HG02678 (cell line): ENCODE results near the gene RRAS2.
A peak's percentile ranks its signal among the peaks of the same experiment; 100 is the strongest.
"Not testable (repeated sequence)": the region's sequence is repeated elsewhere in the genome, so short reads cannot be mapped to it uniquely, and the experiment has no call there.

Source experiments
- ATAC-seq: cut with Tn5 transposase; IDR thresholded peaks from one replicate; pipeline ENCODE4 v1.9.1; 2021; ENCODE audit warnings: mild to moderate bottlenecking, moderate library complexity; ENCODE audit not compliant: unreplicated experiment

Gene RRAS2

DNA sequence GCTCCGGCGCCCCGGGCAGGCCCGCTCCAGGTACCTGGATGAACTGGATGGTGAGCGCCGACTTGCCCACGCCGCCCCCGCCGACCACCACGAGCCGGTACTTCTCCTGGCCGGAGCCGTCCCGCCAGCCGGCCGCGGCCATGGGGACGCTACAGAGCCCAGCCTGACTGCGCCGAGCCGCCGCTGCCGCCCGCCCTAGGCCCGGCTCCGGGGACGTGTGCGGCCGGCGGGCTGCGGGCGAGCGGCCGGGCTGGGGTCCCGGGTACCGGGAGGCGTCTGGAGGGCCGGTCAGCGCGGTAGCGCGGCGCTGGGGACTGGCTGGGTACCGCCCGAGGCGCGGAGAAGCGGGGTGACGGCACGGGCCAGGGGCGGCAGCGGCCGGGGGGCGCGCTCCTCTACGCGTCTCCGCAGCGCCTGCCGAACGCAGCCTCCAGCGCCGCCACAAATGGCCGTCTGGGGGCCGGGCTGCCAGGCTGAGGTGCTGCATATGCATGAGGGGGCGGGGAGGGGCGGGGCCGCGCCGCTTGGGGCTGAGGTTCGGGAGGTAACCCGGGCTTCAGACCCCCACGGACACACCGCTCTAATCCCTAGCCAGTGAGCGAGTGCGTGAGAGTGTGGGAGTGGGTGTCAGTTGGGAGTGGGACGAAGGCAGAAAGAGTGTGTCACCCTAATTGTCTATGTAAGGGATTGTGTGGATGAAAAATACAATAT, at the start of gene RRAS2:
RRAS2 (minus strand) TSS at position 455 of the 711 bp plus-strand sequence; CDS start at position 142, 313 bp downstream.
- peak; percentile 89 for ATAC-seq

DNA sequence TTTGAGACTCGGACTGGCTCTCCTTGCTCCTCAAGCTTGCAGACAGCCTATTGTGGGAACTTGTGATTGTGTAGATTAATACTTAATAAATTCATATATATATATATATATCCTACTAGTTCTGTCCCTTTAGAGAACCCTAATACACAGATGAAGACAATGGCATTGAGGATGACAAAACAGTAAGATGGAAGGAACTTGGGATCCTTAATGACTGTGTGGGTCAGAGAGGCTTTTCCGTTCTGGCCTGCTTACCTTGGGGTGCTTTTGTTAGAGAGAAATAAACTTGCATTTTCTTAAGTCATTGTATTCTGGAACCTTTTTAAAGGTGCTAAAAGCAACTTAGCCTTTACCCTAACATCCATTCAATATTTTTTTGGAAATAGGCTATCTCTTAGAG, 49.6 kb upstream of the RRAS2 start:
- no peak for ATAC-seq

DNA sequence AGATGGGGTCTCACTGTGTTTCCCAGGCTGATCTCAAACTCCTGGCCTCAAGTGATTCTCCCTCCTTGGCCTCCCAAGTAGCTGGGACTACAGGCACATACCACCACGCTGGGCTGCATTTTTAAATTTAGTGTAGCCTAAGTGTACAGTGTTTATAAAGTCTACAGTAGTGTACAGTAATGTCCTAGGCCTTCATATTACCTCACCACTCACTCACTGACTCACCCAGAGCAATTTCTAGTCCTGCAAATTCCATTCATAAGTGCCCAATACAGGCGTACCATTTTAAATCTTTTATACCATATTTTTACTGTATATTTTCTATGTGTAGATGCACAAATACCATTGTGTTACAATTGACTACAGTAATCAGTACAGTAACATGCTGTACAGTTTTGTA, 47.1 kb upstream of the RRAS2 start:
- not testable (repeated sequence) for ATAC-seq

DNA sequence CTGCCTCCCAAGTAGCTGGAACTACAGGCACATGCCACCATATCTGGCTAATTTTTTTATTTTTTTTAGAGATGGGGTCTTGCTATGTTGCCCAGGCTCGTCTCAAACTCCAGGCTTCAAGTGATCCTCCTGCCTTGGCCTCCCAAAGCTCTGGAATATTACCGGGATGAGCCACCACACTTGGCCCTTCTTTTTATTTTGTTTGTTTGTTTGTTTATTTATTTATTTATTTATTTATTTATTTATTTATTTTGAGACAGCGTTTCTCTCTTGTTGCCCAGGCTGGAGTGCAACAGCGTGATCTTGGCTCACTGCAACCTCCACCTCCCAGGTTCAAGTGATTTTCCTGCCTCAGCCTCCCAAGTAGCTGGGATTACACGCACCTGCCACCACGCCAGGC, 44.5 kb upstream of the RRAS2 start:
- ATAC-seq, result not testable (repeated sequence)

DNA sequence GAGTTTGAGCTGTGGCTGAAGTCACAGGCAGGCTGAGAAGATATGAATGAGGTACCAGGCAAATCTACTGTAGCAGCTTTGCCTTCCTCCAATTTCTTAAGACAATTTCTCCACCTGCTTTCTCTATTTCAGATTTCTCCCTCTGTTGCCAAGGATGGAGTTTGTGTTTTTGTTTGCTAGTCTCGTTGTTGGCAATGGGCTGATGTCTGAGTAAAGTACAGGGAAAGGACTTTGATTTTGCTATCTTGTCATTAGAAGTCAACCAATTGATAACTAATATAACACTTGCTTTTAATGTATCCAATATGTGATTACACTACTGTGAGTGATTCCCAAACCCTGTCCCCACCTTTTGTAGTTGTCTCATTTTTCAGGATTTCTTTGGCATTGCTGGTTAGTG, 40.1 kb upstream of the RRAS2 start:
- no peak for ATAC-seq

DNA sequence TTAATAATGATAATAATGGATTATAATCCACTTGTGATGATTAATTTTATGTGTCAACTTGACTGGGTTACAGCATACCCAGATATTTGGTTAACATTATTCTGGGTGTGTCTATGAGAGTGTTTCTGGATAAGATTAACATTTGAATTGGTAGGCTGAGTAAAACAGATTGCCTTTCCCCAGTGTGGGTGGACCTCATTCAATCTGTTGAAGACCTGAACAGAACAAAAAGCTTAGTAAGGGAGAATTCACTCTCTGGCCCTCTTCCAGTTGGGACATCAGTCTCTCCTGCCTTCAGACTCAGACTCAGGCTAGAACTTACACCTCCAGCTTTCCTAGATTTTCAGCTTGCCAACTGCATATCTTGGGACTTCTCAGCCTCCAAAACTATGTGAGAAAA, 37.3 kb upstream of the RRAS2 start:
- ATAC-seq, result no peak

DNA sequence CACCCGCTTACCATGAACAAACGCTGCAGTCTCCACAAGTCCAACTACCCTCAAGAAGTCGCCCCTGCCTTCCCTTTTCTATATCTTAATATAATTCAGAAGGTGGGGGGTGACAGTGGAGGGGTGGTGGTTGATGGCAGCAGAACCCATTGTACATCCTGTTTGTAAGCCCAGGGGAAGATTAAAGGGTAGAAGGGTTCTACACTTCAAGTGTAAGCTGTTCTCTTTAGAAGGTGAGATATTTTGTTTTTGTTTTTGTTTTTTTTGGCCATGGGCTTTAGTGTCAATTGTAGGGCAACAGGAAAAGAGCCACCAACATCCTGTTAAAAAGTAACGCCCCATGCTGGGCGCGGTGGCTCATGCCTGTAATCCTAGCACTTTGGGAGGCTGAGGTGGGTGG, 34.9 kb upstream of the RRAS2 start:
- no peak for ATAC-seq

DNA sequence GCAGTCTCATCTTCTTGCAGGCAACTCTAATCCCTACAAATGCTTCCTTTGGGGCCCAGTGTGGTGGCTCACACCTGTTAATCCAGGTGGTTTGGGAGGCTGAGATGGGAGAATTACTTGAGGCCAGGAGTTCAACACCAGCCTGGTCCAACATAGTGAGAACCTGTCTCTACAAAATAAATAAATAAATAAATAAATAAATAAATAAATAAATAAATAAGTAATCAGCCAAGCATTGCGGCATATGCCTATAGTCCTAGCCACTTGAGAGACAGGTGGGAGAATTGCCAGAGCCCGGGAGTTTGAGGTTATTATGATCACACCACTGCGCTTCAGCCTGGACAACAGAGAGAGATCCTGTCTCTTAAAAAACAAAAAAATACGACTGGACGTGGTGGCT, 34.1 kb upstream of the RRAS2 start:
- ATAC-seq, result no peak

DNA sequence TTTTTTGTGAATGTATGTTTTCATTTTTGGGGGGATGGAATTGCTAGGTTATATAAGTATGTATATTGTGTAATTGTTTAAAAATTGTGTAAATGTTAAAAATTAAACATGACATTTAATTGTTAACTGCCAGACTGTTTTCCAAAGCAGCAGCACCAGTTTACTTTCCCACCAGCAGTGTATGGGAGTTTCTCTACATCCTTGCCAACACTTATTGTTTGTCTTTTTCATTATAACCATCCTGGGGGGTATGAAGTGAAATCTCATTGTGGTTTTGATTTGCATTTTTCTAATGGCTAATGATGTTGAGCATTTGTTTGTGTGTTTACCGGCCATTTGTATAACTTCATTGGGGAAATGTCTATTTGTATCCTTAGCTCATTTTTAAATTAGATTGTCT, 31.7 kb upstream of the RRAS2 start:
- ATAC-seq, result no peak

DNA sequence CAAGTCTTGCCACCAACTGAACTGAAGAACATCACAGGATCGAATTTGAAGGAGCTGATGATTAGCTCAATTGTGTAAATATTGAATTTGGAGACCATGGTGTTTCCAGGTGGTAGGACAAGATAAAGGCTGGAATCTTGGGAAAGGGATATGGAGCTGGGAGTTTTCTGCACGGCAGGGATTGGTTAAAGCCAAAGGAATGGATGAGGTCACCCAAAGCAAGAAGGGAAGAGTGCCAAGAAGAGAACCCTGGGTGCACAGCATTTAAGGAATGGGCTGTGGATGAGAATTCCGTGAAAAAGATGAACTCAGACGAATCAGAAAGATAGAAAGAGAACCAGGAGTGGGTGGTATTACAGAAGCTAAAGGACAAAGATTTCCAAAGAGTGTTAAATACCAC, 29.4 kb upstream of the RRAS2 start:
- no peak for ATAC-seq

DNA sequence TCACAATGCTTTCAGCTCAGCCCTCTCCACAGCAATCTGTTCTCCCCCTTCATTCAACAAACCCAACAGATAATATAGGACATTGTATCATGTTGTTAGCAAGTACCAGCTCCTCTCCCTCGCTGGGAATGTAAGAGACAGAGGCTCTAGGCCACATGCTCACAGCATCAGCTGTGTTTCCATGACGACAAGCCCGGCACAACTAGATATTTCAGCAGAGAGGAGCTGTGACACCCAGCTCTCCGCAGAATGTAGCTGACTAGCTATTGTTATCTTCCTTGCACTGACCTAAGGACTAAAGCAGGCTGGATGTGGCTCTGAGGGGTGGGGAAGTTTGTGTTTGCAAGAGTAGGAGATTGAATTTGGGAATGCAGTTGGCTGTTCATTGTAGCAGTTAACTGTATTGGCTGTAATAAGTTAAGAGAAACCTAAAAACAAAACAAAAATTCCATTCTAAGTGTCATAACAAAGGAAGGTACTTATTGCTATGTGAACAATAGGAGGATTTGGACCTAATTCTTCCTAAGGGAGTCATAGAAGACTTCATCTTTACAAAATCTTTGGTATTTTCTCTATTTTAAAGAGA, 28.0 kb upstream of the RRAS2 start:
- no peak for ATAC-seq

DNA sequence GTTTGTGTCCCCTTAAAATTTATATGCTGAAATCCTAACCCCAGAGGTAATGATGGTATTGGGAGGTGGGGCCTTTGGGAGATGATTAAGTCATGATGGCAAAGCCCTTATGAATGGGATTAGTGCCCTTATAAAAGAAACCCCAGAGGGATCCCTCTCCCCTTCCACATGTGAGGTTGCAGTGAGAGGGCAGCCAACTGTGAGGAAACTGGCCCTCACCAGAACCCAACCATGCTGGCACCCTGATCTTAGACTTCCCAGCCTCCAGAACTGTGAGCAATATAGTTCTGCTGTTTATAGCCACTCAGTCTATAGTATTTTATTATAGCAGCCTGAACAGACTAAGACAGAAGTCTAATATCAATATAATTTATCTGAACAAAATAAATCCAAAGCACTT, 27.1 kb upstream of the RRAS2 start:
- ATAC-seq, result no peak

DNA sequence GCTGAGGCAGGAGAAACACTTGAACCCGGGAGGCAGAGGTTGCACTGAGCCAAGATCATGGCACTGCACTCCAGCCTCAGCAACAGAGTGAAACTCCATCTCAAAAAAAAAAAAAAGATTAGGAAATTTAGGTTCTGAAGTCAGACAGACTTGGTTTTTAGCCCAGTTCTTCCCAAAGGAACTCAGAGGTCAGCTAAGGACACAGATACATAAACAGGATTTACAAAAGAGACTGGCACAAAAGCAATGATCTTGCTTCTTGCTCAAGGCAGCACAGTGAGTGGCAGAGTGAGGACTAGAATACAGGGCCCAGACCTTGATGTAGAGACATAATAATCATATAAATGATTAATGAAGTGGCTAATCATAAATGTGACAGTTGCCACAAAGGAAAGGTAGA, 25.4 kb upstream of the RRAS2 start:
- no peak for ATAC-seq

DNA sequence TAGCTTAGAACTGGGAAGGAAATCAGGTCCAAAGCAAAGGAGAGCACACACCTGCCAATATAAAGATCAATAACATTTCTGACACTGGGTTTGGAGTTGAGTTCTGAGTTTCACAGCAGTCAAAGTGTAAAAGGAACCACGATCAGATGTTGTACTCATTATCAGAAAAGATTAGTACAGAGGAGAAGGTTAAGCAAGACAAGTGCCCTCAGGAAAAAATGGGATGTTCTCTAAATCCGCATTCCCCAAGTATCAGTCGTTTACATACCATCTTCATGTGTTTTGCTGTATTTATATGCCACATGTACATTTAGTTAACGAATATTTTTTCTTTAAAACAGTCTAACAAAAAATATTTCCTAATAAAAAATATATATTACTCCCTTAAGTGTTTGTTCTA, 23.0 kb upstream of the RRAS2 start:
- no peak for ATAC-seq

DNA sequence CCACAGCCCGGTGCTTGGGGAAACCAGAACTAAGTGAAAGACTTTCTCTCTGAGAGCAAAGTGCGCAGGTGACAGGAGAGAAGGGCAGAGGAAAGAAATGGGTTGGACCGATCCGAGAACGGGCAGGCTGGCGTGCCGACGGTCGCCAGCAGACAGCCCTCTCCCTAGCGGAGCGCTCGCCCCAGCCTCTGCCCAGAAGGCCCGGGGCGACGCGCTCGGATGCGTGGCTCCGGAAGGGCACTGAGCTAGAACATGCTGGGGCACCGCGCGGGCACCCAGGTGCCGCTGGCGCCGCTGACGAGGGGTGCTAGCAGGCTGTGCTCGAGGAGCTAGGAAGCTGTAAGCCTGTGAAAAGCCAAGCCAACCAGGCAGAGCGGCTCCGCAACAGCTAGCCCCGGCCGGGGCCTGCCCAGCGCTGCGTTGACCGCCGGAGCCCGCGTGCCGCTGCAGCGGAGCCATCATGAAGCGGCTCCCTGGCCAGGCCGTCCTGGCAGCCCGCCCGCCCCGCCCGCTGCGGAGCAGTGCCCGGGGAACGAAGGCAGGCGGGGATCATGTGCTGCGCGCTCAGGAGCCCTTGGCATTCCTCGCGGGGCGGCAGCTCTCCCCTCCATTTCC, 22.1 kb upstream of the RRAS2 start:
- ATAC-seq, result peak; percentile 84

DNA sequence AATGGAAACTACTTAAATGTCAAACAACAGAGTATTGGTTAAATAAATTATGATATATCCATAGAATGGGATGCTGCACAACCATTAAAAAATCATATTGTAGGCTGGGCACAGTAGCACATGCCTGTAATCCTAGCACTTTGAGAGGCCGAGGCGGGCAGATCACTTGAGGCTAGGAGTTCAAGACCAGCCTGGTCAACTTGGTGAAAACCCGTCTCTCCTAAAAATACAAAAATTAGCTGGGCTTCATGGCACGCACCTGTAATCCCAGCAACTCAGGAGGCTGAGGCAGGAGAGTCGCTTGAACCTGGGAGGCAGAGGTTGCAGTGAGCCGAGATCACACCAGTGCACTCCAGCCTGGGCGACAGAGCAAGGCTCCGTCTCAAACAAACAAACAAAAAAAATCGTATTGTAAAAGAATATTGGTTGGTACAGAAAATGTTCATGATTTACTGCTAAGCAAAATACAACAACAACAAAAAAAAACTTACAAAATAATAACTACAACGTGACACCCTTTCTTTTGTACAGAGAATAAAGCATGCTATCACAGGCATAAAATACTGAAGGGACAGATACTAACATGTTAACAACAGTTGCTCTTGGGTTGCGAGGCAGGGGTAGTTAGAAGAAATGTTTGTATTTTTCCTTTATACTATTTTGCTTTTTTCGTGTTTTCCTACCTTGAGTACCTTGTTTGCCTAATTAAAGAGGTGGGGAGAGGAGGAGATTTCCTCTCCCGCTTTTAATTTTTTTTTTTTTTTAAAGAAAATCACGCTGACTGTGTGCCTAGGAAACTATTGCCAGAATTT, 21.3 kb upstream of the RRAS2 start:
- ATAC-seq, result no peak

DNA sequence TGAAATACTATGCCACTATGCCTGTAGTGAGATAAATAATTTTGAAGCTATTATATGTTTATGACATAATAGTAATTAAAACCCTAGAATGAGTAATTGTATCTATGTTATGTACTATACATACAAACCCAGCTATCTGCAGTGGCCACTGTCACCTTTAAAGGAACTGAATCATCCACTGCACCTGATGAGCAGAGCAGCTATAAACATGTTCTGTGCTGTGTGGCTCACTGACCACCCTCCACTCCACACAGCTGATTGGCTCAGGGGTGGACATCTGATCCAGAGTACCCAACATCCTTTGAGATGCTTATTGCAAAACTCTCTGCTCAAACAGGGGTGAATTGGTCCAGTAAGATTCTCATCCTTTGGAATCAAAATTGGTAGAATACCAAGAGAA, 19.2 kb upstream of the RRAS2 start:
- no peak for ATAC-seq

DNA sequence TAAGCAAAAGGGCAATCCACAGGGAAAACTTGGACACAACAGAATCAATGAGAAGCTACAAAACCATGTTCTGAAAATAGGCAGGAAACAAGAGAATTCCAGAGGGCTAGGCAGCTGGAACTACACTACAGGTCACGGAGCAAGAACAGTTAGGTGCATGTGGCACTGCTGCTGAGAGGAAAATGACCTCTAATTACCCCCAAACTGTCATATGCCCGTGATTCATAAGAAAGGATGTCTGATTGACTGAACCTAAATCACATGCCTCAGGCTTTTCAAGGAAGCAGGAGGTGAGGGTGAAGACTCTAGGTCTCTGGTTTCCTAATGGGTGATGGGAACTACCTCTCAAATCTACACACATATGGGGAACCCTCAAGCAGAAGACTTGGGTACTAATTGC, 17.9 kb upstream of the RRAS2 start:
- no peak for ATAC-seq

DNA sequence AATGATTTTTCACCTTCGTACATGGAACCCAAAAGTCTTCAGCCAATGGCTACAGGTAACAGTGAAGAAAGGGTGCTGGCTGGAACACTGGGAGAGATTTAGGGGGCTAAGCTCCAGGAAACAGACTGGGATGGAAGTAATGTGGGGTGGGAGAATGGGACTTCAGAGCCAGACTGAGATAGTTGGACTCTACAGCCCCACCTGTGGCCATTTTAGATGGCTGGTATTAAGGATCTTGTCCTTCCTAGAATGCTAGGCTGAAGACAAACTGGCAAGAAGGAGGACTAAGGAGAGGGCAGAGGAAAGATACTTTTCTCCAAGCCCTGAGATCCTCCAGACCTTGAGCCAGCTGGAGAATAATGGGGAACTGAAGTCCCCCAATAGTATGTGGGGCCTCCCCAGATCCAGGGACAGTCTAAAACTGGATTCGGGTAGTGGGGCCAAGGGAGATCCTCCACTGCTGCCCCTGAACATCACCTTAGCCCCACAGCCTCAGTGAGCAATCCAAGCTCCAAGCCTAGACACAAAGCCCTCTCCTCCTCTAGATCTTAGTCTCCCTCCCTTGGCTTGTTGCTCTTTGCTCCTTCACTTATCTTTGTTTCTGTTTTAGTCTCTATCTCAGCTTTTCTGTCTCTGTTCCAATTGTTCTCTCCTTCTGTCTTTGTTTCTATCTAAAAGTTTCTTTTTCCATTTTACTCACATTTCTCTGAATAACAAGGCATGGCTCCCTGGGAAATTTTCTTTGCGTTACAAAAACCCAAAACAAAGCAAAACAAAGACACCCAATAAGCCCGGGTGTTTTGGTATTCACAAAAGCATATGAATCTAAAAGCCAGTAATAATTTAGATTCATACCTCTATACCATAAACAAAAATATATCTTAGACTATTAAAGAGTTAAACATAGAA, 16.2 kb upstream of the RRAS2 start:
- no peak for ATAC-seq

DNA sequence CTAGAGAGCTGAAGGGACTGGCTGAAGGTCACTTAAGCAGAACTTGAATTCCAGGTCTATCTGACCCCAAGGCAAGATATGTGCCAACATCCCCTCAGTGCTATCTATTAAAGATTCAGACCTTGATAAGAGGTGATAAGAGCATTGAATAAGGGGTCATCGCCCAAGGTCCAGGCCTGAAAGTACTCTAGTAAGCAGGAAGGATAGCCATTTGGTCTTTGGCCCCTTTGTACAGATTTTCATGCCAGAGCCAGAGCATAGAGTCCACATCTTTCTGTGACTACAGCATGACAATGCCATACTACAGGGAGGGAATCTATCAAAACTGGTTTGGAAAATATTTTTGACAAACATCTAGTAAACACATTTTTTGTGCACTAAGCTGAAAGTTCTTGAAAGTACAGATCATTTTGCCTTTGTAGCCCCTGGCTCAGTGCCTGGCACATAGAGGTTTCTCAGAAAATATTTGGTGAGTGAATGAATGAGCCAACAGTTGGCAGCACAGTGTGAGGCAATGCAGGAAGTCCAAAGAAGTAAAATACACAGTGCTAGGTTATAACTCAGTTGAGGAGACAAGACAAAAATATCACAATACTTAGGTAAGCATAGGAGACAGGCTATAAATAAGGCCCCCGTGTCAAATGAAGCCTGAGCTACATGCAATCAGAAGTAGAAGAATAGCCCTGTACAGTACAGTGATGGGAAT, 15.1 kb upstream of the RRAS2 start:
- no peak for ATAC-seq
